GM23338 (cell line): ENCODE results near the gene XYLT1. TPM values are rescaled to one million over a fixed set of nuclear protein-coding genes. Genes with fewer than 3 reads are reported as not detected.
A peak's percentile ranks its signal among the peaks of the same experiment; 100 is the strongest.

Source experiments
- ATAC-seq: fragments of 200-7000 bp; cut with Tn5 transposase; 3 replicates; pipeline ENCODE4 v1.9.1; 2020
- DNase-seq: peaks from one replicate; pipeline ENCODE4 v3.0.0-alpha.2; 2015; ENCODE audit warnings: low spot score
- H2AFZ ChIP-seq: fragments of 200-600 bp; sonication (generic); 2 replicates; pipeline ENCODE4 v1.8.0; 2016; ENCODE audit warnings: antibody characterized with exemption, mild to moderate bottlenecking, moderate library complexity
- H3F3A ChIP-seq: fragments of 200-600 bp; sonication (generic); replicated peaks from 2 replicates; pipeline ENCODE4 v1.8.0; 2017; ENCODE audit warnings: antibody characterized with exemption, mixed run types, low read depth
- H3K27ac ChIP-seq: fragments of 200-600 bp; sonication (generic); 2 replicates; pipeline ENCODE4 v1.6.1; 2016; ENCODE audit warnings: low read depth
- H3K27me3 ChIP-seq: fragments of 200-600 bp; sonication (generic); 2 replicates; pipeline ENCODE4 v1.8.0; 2016; ENCODE audit warnings: mild to moderate bottlenecking, mixed run types, moderate library complexity; ENCODE audit not compliant: insufficient read depth
- H3K36me3 ChIP-seq: fragments of 200-600 bp; sonication (generic); 2 replicates; pipeline ENCODE4 v1.8.0; 2016; ENCODE audit warnings: mild to moderate bottlenecking; ENCODE audit not compliant: insufficient read depth
- H3K4me1 ChIP-seq: fragments of 200-600 bp; sonication (generic); 2 replicates; pipeline ENCODE4 v1.8.0; 2016; ENCODE audit warnings: mild to moderate bottlenecking, moderate library complexity; ENCODE audit not compliant: insufficient read depth
- H3K4me2 ChIP-seq: fragments of 200-600 bp; sonication (generic); 2 replicates; pipeline ENCODE4 v1.7.1; 2017; ENCODE audit warnings: mixed run types
- H3K4me3 ChIP-seq: fragments of 200-600 bp; sonication (generic); 2 replicates; pipeline ENCODE4 v1.6.1; 2016; ENCODE audit warnings: mixed run types
- H3K79me2 ChIP-seq: fragments of 200-600 bp; sonication (generic); replicated peaks from 2 replicates; pipeline ENCODE4 v1.8.0; 2017; ENCODE audit warnings: mild to moderate bottlenecking; ENCODE audit not compliant: insufficient read depth
- H3K9me2 ChIP-seq: fragments of 200-600 bp; sonication (generic); 2 replicates; pipeline ENCODE4 v1.8.0; 2017; ENCODE audit not compliant: insufficient read depth
- H4K20me1 ChIP-seq: fragments of 200-600 bp; sonication (generic); replicated peaks from 2 replicates; pipeline ENCODE4 v1.8.0; 2017; ENCODE audit warnings: mild to moderate bottlenecking; ENCODE audit not compliant: insufficient read depth
- H3K27ac Mint-ChIP-seq: 2 replicates; pipeline ENCODE4 v1.8.0; 2020; ENCODE audit warnings: inconsistent platforms, mild to moderate bottlenecking, moderate library complexity, mixed read lengths
- H3K27me3 Mint-ChIP-seq: 3 replicates; pipeline ENCODE4 v1.8.0; 2022; ENCODE audit warnings: low read depth, mild to moderate bottlenecking, moderate library complexity, mixed read lengths, inconsistent platforms; ENCODE audit not compliant: insufficient read depth, poor library complexity
- H3K36me3 Mint-ChIP-seq: 3 replicates; pipeline ENCODE4 v1.8.0; 2021; ENCODE audit warnings: low read depth, mild to moderate bottlenecking, inconsistent platforms, moderate library complexity, mixed read lengths
- H3K4me1 Mint-ChIP-seq: 3 replicates; pipeline ENCODE4 v1.8.0; 2020; ENCODE audit warnings: mild to moderate bottlenecking, inconsistent platforms, mixed read lengths
- H3K4me3 Mint-ChIP-seq: 3 replicates; pipeline ENCODE4 v1.8.0; 2021; ENCODE audit warnings: moderate library complexity, mild to moderate bottlenecking, inconsistent platforms, mixed read lengths
- H3K9me3 Mint-ChIP-seq: 3 replicates; pipeline ENCODE4 v1.8.0; 2020; ENCODE audit warnings: moderate library complexity, mild to moderate bottlenecking, inconsistent platforms, mixed read lengths
- CREB1 ChIP-seq: fragments of 250-450 bp; sonication (Bioruptor Pico); IDR thresholded peaks from 2 replicates; pipeline ENCODE4 v1.5.0; 2020; ENCODE audit warnings: low read depth, mild to moderate bottlenecking, moderate library complexity
- CTCF ChIP-seq, 2 experiments: fragments of 200-600 bp in 1 of 2; sonication (generic) in 1 of 2; conservative IDR thresholded peaks; 2 replicates each; pipeline versions ENCODE4 v1.5.1 to v1.6.1; 2016 to 2017; ENCODE audit warnings: antibody characterized with exemption in 2 of 2, low read depth in 2 of 2, mild to moderate bottlenecking in 2 of 2, moderate library complexity in 1 of 2
- ETS1 ChIP-seq: IDR thresholded peaks from 2 replicates; pipeline ENCODE4 v1.6.1; 2016; ENCODE audit warnings: antibody characterized with exemption
- EZH2 ChIP-seq: fragments of 200-600 bp; sonication (generic); IDR thresholded peaks from one replicate; pipeline ENCODE4 v1.8.0; 2017; ENCODE audit warnings: antibody characterized with exemption, mild to moderate bottlenecking, low read depth; ENCODE audit not compliant: unreplicated experiment
- JUNB ChIP-seq: IDR thresholded peaks from one replicate; pipeline ENCODE4 v1.6.1; 2016; ENCODE audit warnings: antibody characterized with exemption; ENCODE audit not compliant: unreplicated experiment
- NANOG ChIP-seq: IDR thresholded peaks from 2 replicates; pipeline ENCODE4 v1.6.1; 2016; ENCODE audit warnings: antibody characterized with exemption, borderline replicate concordance
- REST ChIP-seq: IDR thresholded peaks from one replicate; pipeline ENCODE4 v1.6.1; 2018; ENCODE audit warnings: antibody characterized with exemption; ENCODE audit not compliant: unreplicated experiment
- ZNF114 ChIP-seq: fragments of 250-450 bp; sonication (Bioruptor Pico); IDR thresholded peaks from 2 replicates; pipeline ENCODE4 v1.5.0; 2020; ENCODE audit warnings: mild to moderate bottlenecking, moderate library complexity
- ZNF331 ChIP-seq: fragments of 250-450 bp; sonication (Bioruptor Pico); IDR thresholded peaks from 2 replicates; pipeline ENCODE4 v1.5.0; 2020; ENCODE audit warnings: low read depth, mild to moderate bottlenecking, moderate library complexity
- polyA plus RNA-seq: library from polyadenylated mRNA; unstranded; fragments of >200 nt; fragmentation: Nextera tagmentation; extraction: Ambion mirVana; gene quantifications from 2 replicates; pipeline ENCODE4 v1.2.1, GENCODE V29; 2016
- total RNA-seq: library from RNA; depleted of rRNA; stranded (reverse); fragments of >200 nt; shearing (Covaris generic); gene quantifications from 2 replicates; pipeline ENCODE4 v1.2.3, GENCODE V29; 2014

Gene XYLT1
- total and polyA plus RNA-seq, 2 experiments from 2014 or later = 3.5 to 24.7 TPM

- no peak for DNase-seq
- no peaks in the 10 kb centered on the region for H3K9me2 ChIP-seq
- Mint-ChIP-seq H3K4me1 (no peaks in the 10 kb centered on the region; the same call in 2 of the 3 replicates), H3K27ac (no peak overlapping the region), H3K27me3 (peaks cover 3% of the 10 kb centered on the region), H3K9me3 (no peaks in the 10 kb centered on the region; the same call in 2 of the 3 replicates), H3K4me3 (no peak overlapping the region), H3K36me3 (no peaks in the 10 kb centered on the region)
- H3K27ac ChIP-seq = 0 out of 2 replicates have a peak overlapping the region, but pooled peaks have one; percentile 39
- TF ChIP-seq EZH2 (no peak), CTCF (conservative IDR thresholded peaks at IDR 0.05; ENCODE audit: low read depth in 2 of 2) (peak in 1 of 2 experiments; percentile 27; a peak in 2 of 4 replicates)
- H3K4me3 ChIP-seq = no peak overlapping the region
- no peak; the same call in 2 of the 3 replicates for ATAC-seq
- H3F3A ChIP-seq = no peaks in the 10 kb centered on the region
- no peak overlapping the region for H3K4me2 ChIP-seq
- H3K4me1 ChIP-seq = no peaks in the 10 kb centered on the region
- H2AFZ ChIP-seq = no peak overlapping the region
- no peaks in the 10 kb centered on the region; the same call in 1 of the 2 replicates for H3K79me2 ChIP-seq
- H3K36me3 ChIP-seq = no peaks in the 10 kb centered on the region
- H4K20me1 ChIP-seq = no peaks in the 10 kb centered on the region; the same call in 1 of the 2 replicates
- no peaks in the 10 kb centered on the region for H3K27me3 ChIP-seq
These were observed 125.7 kb downstream of the XYLT1 start for GRCh38 chr16:17345043-17345442.

GRCh38 chr16:17343728-17344127 is 127.0 kb downstream of the XYLT1 start:
- Mint-ChIP-seq H3K27ac (no peak overlapping the region), H3K9me3 (no peaks in the 10 kb centered on the region; the same call in 2 of the 3 replicates), H3K4me3 (no peak overlapping the region), H3K27me3 (peaks cover 5% of the 10 kb centered on the region), H3K4me1 (no peaks in the 10 kb centered on the region; the same call in 2 of the 3 replicates), H3K36me3 (no peaks in the 10 kb centered on the region)
- no peak overlapping the region for H3K4me2 ChIP-seq
- no peaks in the 10 kb centered on the region for H3K27me3 ChIP-seq
- no peaks in the 10 kb centered on the region; the same call in 1 of the 2 replicates for H3K79me2 ChIP-seq
- no peaks in the 10 kb centered on the region for H3F3A ChIP-seq
- no peak overlapping the region for H3K27ac ChIP-seq
- H3K36me3 ChIP-seq = no peaks in the 10 kb centered on the region
- peaks cover 8% of the 10 kb centered on the region; the same call in 1 of the 2 replicates for H4K20me1 ChIP-seq
- no peak for ATAC-seq
- H3K9me2 ChIP-seq = no peaks in the 10 kb centered on the region
- H2AFZ ChIP-seq = no peak overlapping the region
- no peak for DNase-seq
- H3K4me1 ChIP-seq = no peaks in the 10 kb centered on the region
- no peak overlapping the region for H3K4me3 ChIP-seq
- TF ChIP-seq EZH2 = no peak
- no peak for TF ChIP-seq ZNF331
- no peak for TF ChIP-seq ETS1
- no peak for TF ChIP-seq CTCF (conservative IDR thresholded peaks at IDR 0.05; ENCODE audit: low read depth in 2 of 2)
- TF ChIP-seq JUNB = no peak
- no peak for TF ChIP-seq CREB1 (CRISPR knock-in tag)
- no peak for TF ChIP-seq NANOG
- TF ChIP-seq ZNF114 (CRISPR knock-in tag) = no peak
- no peak for TF ChIP-seq REST
